BLaER1 (cell line): ENCODE measurements around the gene CCL18.
"Not testable (repeated sequence)": the region's sequence is repeated elsewhere in the genome, so short reads cannot be mapped to it uniquely, and the experiment has no call there.

ENCODE experiments used
- H3K27ac ChIP-seq: shearing (Covaris generic); formaldehyde crosslinking; 2 replicates; pipeline ENCODE4 v1.8.1; 2022
- H3K27me3 ChIP-seq: shearing (Covaris generic); formaldehyde crosslinking; 2 replicates; pipeline ENCODE4 v1.8.1; 2022
- H3K36me3 ChIP-seq: shearing (Covaris generic); formaldehyde crosslinking; 2 replicates; pipeline ENCODE4 v1.8.1; 2022
- H3K4me1 ChIP-seq: shearing (Covaris generic); formaldehyde crosslinking; 2 replicates; pipeline ENCODE4 v1.8.1; 2022
- H3K4me2 ChIP-seq: shearing (Covaris generic); formaldehyde crosslinking; 2 replicates; pipeline ENCODE4 v1.8.1; 2022
- H3K4me3 ChIP-seq: shearing (Covaris generic); formaldehyde crosslinking; 2 replicates; pipeline ENCODE4 v1.8.1; 2022
- H3K9ac ChIP-seq: shearing (Covaris generic); formaldehyde crosslinking; 2 replicates; pipeline ENCODE4 v1.8.1; 2022
- H3K9me3 ChIP-seq: shearing (Covaris generic); formaldehyde crosslinking; 2 replicates; pipeline ENCODE4 v1.8.1; 2022
- H4K20me1 ChIP-seq: shearing (Covaris generic); formaldehyde crosslinking; 2 replicates; pipeline ENCODE4 v1.8.1; 2022
- Cebpa-rat ChIP-seq: shearing (Covaris generic); IDR thresholded peaks from 2 replicates; pipeline ENCODE4 v1.8.1; 2022

CCL18 gene

GRCh38 chr17:36103401-36103975 lies 39.4 kb downstream of the CCL18 start, which contains the start of gene CCL4:
TSS of gene CCL4 (plus strand) at chr17:36103827. CDS start at chr17:36103906, 79 bp downstream.
- H3K27me3 ChIP-seq, H4K20me1 ChIP-seq, H3K36me3 ChIP-seq, H3K9me3 ChIP-seq, H3K9ac ChIP-seq, H3K27ac ChIP-seq, H3K4me3 ChIP-seq: not testable (repeated sequence)
- TF ChIP-seq Cebpa-rat = peak; percentile 35; the same call in 1 of the 2 replicates
- Histone ChIP-seq H3K4me1 (peaks cover 47% of the 10 kb centered on the region), H3K4me2 (peak within 1 kb of the TSS; percentile 73)

- H3K4me1 ChIP-seq = peaks cover 46% of the 10 kb centered on the region
- not testable (repeated sequence) for H3K36me3 ChIP-seq, H3K27ac ChIP-seq, H3K27me3 ChIP-seq, H3K9ac ChIP-seq, H3K9me3 ChIP-seq, H3K4me3 ChIP-seq, H4K20me1 ChIP-seq
- peak overlapping the region; percentile 73 for H3K4me2 ChIP-seq
Measured at GRCh38 chr17:36104246-36104645, 40.2 kb downstream of the CCL18 start.

GRCh38 chr17:36104701-36105181 lies 40.7 kb downstream of the CCL18 start:
- no peaks in the 10 kb centered on the region; the same call in 1 of the 2 replicates for H4K20me1 ChIP-seq
- H3K9ac ChIP-seq = no peak overlapping the region
- TF ChIP-seq Cebpa-rat = no peak
- H3K27ac ChIP-seq = no peak overlapping the region
- H3K27me3 ChIP-seq = no peaks in the 10 kb centered on the region
- H3K36me3 ChIP-seq = no peaks in the 10 kb centered on the region
- H3K9me3 ChIP-seq = no peaks in the 10 kb centered on the region
- peak overlapping the region; percentile 50 for H3K4me2 ChIP-seq
- peaks cover 41% of the 10 kb centered on the region for H3K4me1 ChIP-seq
- H3K4me3 ChIP-seq = no peak overlapping the region

- no peak for TF ChIP-seq Cebpa-rat
- H3K27ac ChIP-seq = no peak overlapping the region
- H3K9ac ChIP-seq = no peak overlapping the region
- H3K4me2 ChIP-seq = no peak overlapping the region
- H4K20me1 ChIP-seq = no peaks in the 10 kb centered on the region; the same call in 1 of the 2 replicates
- H3K4me1 ChIP-seq = peaks cover 33% of the 10 kb centered on the region
- H3K9me3 ChIP-seq = peaks cover 4% of the 10 kb centered on the region; the same call in 1 of the 2 replicates
- H3K4me3 ChIP-seq = no peak overlapping the region
- H3K27me3 ChIP-seq = no peaks in the 10 kb centered on the region
- no peaks in the 10 kb centered on the region for H3K36me3 ChIP-seq
Measured at GRCh38 chr17:36105781-36106492, 41.9 kb downstream of the CCL18 start.

GRCh38 chr17:36106493-36106835 lies 42.4 kb downstream of the CCL18 start:
- Histone ChIP-seq H3K4me2 (no peak overlapping the region), H3K4me3 (no peak overlapping the region), H3K27me3 (no peaks in the 10 kb centered on the region), H3K9ac (no peak overlapping the region), H3K9me3 (peaks cover 10% of the 10 kb centered on the region; the same call in 1 of the 2 replicates), H3K36me3 (no peaks in the 10 kb centered on the region), H4K20me1 (no peaks in the 10 kb centered on the region; the same call in 1 of the 2 replicates), H3K27ac (no peak overlapping the region), H3K4me1 (peaks cover 36% of the 10 kb centered on the region)
- TF ChIP-seq Cebpa-rat = no peak

GRCh38 chr17:36107660-36108059 lies 43.6 kb downstream of the CCL18 start:
- no peaks in the 10 kb centered on the region; the same call in 1 of the 2 replicates for H4K20me1 ChIP-seq
- H3K9me3 ChIP-seq = peaks cover 22% of the 10 kb centered on the region
- no peak overlapping the region for H3K9ac ChIP-seq
- no peak for TF ChIP-seq Cebpa-rat
- no peak overlapping the region for H3K4me3 ChIP-seq
- no peak overlapping the region for H3K4me2 ChIP-seq
- no peaks in the 10 kb centered on the region for H3K36me3 ChIP-seq
- H3K27ac ChIP-seq = no peak overlapping the region
- peaks cover 30% of the 10 kb centered on the region for H3K4me1 ChIP-seq
- no peaks in the 10 kb centered on the region for H3K27me3 ChIP-seq

GRCh38 chr17:36108265-36108664 lies 44.2 kb downstream of the CCL18 start:
- Histone ChIP-seq H3K9me3 (peaks cover 28% of the 10 kb centered on the region), H3K4me1 (peaks cover 24% of the 10 kb centered on the region)
- not testable (repeated sequence) for H3K4me2 ChIP-seq, H3K9ac ChIP-seq, H3K27ac ChIP-seq, H3K36me3 ChIP-seq, H4K20me1 ChIP-seq, H3K27me3 ChIP-seq, H3K4me3 ChIP-seq

GRCh38 chr17:36111068-36111490 lies 47.0 kb downstream of the CCL18 start:
- no peak overlapping the region for H3K9ac ChIP-seq
- no peaks in the 10 kb centered on the region for H4K20me1 ChIP-seq
- TF ChIP-seq Cebpa-rat = no peak
- no peak overlapping the region for H3K27ac ChIP-seq
- peak overlapping the region; percentile 22 for H3K4me2 ChIP-seq
- H3K27me3 ChIP-seq = no peaks in the 10 kb centered on the region
- H3K36me3 ChIP-seq = no peaks in the 10 kb centered on the region
- peaks cover 28% of the 10 kb centered on the region for H3K9me3 ChIP-seq
- H3K4me1 ChIP-seq = peaks cover 5% of the 10 kb centered on the region; the same call in 1 of the 2 replicates
- no peak overlapping the region for H3K4me3 ChIP-seq

GRCh38 chr17:36112572-36112971 lies 48.5 kb downstream of the CCL18 start:
- Histone ChIP-seq H3K27me3 (no peaks in the 10 kb centered on the region), H3K9ac (no peak overlapping the region), H4K20me1 (no peaks in the 10 kb centered on the region), H3K36me3 (no peaks in the 10 kb centered on the region), H3K4me1 (peaks cover 5% of the 10 kb centered on the region; the same call in 1 of the 2 replicates), H3K27ac (no peak overlapping the region), H3K9me3 (peaks cover 28% of the 10 kb centered on the region), H3K4me3 (no peak overlapping the region), H3K4me2 (no peak overlapping the region)
- no peak for TF ChIP-seq Cebpa-rat

GRCh38 chr17:36113131-36113530 lies 49.1 kb downstream of the CCL18 start:
- not testable (repeated sequence) for H3K27ac ChIP-seq, H3K4me2 ChIP-seq, H3K36me3 ChIP-seq, H3K4me1 ChIP-seq, H4K20me1 ChIP-seq, H3K9ac ChIP-seq, H3K4me3 ChIP-seq, H3K27me3 ChIP-seq
- peaks cover 28% of the 10 kb centered on the region for H3K9me3 ChIP-seq

- H3K9me3 ChIP-seq = peaks cover 27% of the 10 kb centered on the region
- H3K36me3 ChIP-seq, H3K9ac ChIP-seq, H3K4me1 ChIP-seq, H3K27ac ChIP-seq, H3K27me3 ChIP-seq, H3K4me3 ChIP-seq, H3K4me2 ChIP-seq, H4K20me1 ChIP-seq: not testable (repeated sequence)
Measured at GRCh38 chr17:36114971-36115648, 51.0 kb downstream of the CCL18 start.

- not testable (repeated sequence) for H4K20me1 ChIP-seq, H3K4me2 ChIP-seq, H3K4me3 ChIP-seq, H3K27ac ChIP-seq, H3K36me3 ChIP-seq, H3K9ac ChIP-seq, H3K4me1 ChIP-seq, H3K27me3 ChIP-seq
- H3K9me3 ChIP-seq = peaks cover 25% of the 10 kb centered on the region
Measured at GRCh38 chr17:36115649-36115977, 51.5 kb downstream of the CCL18 start.
